EH (cell line): Measurements from ENCODE around the gene TENM3.

Experiments
- DNase-seq: peaks from one replicate; pipeline ENCODE4 v3.0.0-alpha.2; 2015; ENCODE audit warnings: low read depth

The TENM3 gene

GRCh38 chr4:182776376-182777105 is 533.3 kb downstream of the TENM3 start:
- no peak for DNase-seq

- DNase-seq, result no peak
These were observed 535.2 kb downstream of the TENM3 start for GRCh38 chr4:182778222-182778982.

GRCh38 chr4:182786991-182787390 is 543.8 kb downstream of the TENM3 start:
- no peak for DNase-seq

DNA sequence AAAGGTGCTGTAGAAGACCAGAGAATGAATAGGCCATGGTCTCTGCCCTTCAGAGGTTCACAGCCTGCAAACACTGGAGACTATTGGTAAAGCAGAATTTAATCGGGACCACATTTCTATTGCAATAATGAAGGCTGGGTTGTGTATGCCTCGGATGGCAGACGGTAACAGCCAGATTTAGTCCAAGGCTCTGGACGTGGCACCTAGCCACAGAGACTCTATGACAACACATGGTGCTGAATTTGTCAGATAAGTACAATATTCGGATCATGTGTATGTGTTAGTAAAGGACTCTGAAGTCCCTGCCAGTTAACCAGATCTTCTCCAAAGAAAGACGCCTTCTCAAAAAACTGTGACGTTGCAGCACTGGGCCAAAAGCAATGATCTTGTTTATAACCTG is 545.0 kb downstream of the TENM3 start:
- no peak for DNase-seq

GRCh38 chr4:182789529-182789928 is 546.3 kb downstream of the TENM3 start:
- no peak for DNase-seq

- no peak for DNase-seq
These were observed 552.4 kb downstream of the TENM3 start for GRCh38 chr4:182795446-182796238.

DNA sequence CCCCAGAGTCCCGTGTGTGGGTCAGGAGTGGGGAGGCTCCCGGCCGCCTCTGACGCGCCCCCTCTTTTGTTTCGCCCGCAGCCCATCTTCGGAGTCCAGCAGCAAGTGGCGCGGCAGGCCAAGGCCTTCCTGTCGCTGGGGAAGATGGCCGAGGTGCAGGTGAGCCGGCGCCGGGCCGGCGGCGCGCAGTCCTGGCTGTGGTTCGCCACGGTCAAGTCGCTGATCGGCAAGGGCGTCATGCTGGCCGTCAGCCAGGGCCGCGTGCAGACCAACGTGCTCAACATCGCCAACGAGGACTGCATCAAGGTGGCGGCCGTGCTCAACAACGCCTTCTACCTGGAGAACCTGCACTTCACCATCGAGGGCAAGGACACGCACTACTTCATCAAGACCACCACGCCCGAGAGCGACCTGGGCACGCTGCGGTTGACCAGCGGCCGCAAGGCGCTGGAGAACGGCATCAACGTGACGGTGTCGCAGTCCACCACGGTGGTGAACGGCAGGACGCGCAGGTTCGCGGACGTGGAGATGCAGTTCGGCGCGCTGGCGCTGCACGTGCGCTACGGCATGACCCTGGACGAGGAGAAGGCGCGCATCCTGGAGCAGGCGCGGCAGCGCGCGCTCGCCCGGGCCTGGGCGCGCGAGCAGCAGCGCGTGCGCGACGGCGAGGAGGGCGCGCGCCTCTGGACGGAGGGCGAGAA is 556.5 kb downstream of the TENM3 start:
- no peak for DNase-seq

GRCh38 chr4:182800216-182800515 is 557.0 kb downstream of the TENM3 start:
- DNase-seq, result no peak

- DNase-seq, result no peak
These were observed 558.4 kb downstream of the TENM3 start for GRCh38 chr4:182801636-182802035.

- DNase-seq, result no peak
These were observed 559.4 kb downstream of the TENM3 start for GRCh38 chr4:182802621-182803020.

DNA sequence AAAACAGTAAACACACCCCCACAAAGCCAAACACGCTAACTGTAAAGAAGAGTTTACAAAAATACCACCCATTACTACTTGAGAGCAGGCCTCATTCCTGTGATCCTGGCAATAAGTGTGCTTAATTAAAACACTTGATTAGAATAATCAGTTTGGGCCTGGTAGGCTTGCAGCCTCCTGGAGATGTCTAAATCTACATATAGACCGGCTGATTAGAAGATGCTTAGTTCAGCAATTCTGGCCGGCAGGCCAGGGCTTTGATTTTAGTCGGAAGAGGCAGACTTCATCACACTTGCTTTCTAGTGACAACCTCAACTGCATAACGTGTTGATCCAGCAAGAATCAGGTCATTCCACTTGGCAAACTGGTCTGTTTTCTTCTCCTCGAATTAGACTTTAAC is 560.0 kb downstream of the TENM3 start:
- DNase-seq, result no peak

- no peak for DNase-seq
These were observed 560.9 kb downstream of the TENM3 start for GRCh38 chr4:182804131-182804530.

DNA sequence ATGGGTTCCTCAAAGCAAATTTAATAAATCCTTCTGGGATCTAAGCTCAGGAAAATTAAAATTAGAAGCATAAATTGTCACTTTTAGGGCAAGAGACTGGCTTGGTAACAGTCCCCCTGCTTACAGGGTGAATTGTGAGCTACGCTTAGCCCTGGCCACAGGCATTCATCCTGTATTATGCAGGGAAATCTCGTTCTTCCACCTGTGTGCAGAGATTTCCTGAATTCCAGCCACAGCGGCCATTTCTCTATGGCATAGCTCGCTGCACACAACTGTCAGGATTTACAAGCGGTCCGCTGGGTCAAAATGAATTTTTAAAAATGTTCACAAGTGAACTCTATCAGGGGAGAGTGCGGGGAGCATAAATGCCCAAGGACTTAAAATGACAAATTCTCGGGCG is 562.1 kb downstream of the TENM3 start:
- no peak for DNase-seq

DNA sequence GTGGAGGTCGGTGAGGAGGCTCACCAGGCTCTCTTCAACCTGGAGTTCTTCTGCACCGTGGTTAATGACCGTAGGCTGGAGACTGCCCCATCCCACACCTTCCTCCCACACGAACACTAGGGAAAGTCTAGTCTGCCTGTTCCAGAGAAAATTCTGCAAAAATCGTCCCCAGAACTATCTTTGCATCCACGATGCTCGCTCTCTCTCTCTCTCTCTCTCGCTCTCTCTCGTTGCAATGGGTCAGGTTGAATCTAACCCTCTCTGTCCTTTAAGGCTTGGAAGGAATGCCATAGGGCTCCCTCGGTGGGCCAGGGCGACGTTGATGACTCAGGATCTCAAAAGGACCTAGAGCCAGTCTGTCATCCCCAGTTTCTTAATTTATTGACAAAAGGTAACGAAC is 562.5 kb downstream of the TENM3 start:
- DNase-seq, result no peak

DNA sequence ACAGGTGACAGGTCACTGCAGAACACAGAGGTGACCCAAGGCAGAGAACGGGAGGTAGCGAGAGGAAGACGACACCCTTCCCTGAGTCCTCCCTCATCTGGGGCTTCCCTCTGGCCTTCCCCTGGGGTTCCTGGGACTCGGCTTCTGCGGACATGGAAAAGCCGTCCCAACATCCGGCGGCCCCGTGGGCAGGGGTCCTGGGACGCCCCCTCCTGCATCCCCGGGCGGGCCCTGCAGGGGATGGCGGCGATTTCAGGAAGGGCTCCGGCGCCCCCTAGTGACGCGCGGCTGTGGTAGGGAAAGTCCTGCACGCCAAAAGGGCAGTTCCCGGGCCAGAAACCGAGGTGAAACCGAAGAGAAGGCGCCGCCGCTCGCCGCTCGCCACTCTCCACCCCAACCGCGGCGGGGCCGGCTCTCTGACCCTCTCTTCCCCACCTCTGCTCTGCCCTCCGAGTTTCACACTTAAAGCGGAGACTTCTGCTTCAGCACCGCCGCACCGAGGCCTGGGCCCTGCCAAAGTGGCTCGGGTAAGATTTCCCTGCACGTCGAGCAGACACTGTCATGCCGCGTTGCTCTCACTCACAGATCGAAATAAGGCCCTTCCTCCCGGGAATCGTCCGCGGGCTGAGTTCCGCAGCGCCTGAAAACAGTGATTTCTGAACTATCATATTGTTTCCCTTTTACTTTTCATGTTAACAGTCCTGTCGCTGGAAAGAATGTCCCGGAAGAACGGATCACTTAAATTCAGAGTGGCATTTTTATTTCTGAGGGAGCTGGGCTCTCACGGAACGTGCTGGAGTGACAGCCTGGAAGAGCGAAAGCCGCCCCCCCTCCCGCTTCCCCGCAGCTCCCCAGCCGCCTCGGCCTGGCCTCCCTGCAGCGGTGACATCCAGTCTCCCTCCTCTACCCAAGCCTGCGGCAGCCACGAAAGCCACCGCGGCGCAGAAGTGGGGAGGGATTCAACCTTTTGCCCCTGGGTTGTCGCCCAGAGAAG is 563.4 kb downstream of the TENM3 start:
- peak; percentile 77 for DNase-seq

- no peak for DNase-seq
These were observed 564.1 kb downstream of the TENM3 start for GRCh38 chr4:182807346-182807745.

DNA sequence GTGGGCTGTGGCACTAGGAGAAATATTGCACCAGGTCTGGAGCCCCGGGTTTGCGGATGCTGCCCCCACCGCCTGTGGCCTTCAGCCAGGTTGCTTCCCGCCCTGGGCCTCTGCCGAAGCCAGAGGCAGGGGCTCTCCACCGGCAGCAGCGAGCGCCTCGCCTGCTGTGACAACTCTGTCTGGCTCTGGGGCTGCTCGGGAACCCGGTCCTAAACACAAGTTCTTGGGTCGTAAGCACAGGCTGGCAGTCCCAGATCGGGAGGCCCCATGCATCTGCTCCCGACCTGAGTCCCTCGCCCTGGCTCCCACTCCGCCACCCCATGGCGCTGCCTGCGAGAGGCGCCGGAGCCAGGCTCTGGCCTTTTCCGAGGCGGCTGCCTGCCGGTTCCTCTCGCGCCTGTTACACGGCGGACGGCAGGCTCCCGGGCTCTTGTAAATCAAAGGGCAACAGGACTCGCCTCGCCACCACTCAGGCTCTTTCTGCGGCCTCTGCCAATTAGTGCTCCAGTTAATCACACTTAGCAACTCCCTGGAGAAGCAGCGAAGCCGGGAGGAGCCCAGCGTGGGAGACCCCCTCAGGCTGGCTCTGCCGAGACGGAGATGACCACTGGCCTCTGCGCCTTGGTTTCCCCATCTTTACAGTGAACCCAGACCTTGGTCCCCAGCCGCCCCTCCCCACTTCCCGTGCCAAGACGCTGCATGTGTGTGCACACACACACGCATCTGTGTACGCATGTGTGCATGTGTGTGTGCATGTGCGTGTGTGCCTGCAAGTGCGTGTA is 564.8 kb downstream of the TENM3 start:
- no peak for DNase-seq

- peak; percentile 12 for DNase-seq
These were observed 565.6 kb downstream of the TENM3 start for GRCh38 chr4:182808673-182809416.

GRCh38 chr4:182809417-182810102 is 566.4 kb downstream of the TENM3 start:
- peak; percentile 6 for DNase-seq
